GM20000 (cell line): ENCODE measurements around the gene ELK3.

Experiments used
- DNase-seq: peaks from one replicate; pipeline ENCODE4 v3.0.0; 2012; ENCODE audit warnings: low spot score
- TF ChIP-seq, protein P1 (sequence below): IDR thresholded peaks from 2 replicates; pipeline ENCODE4 v1.5.1; 2012; ENCODE audit warnings: mild to moderate bottlenecking, control low read depth; ENCODE audit errors: extremely low read depth, missing control alignments

The ELK3 gene

DNA sequence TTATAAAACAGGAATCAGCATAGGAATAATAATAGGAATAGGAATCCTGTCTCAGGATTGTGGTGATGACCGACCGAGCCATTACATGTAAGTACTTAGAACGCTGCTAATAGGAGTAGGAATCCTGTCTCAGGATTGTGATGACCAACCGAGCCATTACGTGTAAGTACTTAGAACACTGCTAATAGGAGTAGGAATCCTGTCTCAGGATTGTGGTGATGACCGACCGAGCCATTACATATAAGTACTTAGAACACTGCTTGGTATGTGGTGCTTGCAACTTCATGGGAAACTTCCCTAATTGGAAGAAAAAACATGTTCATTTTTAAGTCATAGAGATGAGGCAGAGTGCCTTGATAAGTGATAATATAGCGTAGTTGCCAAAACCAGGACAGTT, 30.0 kb downstream of the ELK3 start:
- TF ChIP-seq, protein P1, sequence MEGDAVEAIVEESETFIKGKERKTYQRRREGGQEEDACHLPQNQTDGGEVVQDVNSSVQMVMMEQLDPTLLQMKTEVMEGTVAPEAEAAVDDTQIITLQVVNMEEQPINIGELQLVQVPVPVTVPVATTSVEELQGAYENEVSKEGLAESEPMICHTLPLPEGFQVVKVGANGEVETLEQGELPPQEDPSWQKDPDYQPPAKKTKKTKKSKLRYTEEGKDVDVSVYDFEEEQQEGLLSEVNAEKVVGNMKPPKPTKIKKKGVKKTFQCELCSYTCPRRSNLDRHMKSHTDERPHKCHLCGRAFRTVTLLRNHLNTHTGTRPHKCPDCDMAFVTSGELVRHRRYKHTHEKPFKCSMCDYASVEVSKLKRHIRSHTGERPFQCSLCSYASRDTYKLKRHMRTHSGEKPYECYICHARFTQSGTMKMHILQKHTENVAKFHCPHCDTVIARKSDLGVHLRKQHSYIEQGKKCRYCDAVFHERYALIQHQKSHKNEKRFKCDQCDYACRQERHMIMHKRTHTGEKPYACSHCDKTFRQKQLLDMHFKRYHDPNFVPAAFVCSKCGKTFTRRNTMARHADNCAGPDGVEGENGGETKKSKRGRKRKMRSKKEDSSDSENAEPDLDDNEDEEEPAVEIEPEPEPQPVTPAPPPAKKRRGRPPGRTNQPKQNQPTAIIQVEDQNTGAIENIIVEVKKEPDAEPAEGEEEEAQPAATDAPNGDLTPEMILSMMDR = no peak
- DNase-seq = no peak

DNA sequence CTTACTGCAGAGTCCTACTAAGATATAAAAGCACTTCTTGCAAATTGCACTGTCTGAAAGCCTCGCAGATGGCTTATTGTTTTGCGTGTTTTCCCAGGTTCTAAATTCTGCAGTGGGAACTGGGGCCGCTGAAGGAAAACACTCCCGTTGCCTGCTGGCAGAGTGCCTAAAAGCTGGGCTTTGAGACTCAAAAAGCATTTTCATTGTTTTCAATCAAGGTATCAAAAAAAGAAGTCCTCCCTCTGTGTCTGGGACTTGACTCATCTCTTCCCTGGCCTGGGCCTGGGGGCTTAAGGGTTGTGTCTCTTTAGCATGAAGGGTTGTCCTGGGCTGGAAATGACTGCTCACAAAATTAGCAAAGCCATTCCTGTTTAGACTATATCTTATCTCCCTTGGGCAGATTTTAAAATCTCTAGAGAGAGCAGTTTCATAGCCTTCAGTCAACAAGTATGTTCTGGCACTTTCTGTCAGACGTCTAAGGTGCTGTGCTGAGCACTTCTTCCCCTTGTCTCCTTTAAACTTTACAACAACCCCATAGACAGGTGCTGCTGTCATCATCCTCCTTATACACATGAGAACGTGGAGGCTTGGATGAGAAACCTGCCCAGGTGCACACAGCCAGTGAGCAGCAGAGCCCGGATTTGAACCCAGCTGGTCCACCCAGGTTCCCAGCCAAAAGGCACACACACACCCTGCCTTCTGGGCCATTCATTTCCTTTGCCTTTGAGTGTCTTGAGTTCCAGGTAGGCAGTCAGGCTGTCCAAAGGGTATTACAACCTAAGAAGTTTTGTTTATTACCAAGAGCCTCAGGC, 31.1 kb downstream of the ELK3 start:
- TF ChIP-seq, protein P1 = no peak
- DNase-seq = no peak

GRCh38 chr12:96225994-96226399, 31.8 kb downstream of the ELK3 start:
- TF ChIP-seq, protein P1 = no peak
- DNase-seq = no peak

DNA sequence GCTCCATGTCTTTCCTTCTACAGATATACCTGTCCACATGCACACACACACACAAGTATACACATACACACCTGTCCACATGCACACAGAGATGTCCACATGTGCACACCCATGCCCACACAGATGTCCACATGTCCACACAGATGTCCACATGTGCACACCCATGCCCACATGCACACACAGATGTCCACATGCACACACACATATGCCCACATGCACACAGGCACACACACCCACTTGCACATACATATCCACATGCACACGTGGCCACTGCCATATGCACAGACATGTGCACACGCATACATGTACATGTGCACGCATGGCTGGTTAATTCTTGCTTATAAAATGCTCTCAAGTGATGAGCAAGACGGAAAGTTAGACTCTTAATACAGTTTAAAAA, 32.2 kb downstream of the ELK3 start:
- no peak for DNase-seq
- TF ChIP-seq, protein P1 = no peak

DNA sequence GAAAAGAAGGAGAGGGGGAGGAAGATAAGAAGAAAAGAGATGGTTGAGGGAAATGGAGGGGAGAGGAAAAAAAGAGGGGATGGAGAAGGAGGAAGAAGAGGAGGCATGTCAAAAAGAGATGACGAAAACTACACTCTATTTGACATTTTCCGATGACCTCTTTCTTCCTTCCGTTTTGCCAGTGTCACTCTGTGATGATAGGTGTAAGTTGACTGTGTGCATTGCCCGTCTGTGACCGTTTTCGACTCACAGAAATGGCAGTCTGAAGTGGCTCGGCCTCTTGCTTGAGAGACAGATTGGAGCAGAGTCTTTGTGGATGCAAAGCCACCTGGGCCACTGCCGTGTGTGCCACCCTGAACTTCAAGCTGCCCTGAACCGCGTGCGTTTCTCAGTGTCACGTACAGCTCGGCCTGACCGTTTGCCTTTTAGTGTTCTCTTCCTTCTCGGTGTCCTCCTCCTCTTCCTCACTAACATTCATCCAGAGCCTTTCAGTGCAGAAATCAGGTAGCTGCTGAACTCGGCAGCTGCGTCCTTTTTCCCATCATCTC, 32.7 kb downstream of the ELK3 start:
- TF ChIP-seq, protein P1 = no peak
- DNase-seq = no peak

GRCh38 chr12:96227365-96228106, 33.4 kb downstream of the ELK3 start:
- TF ChIP-seq, protein P1 = no peak

More at GRCh38 chr12:96227365-96228106, 33.4 kb downstream of the ELK3 start:
- no peak for DNase-seq
